ENCODE results near the gene LYZL1.

DNA sequence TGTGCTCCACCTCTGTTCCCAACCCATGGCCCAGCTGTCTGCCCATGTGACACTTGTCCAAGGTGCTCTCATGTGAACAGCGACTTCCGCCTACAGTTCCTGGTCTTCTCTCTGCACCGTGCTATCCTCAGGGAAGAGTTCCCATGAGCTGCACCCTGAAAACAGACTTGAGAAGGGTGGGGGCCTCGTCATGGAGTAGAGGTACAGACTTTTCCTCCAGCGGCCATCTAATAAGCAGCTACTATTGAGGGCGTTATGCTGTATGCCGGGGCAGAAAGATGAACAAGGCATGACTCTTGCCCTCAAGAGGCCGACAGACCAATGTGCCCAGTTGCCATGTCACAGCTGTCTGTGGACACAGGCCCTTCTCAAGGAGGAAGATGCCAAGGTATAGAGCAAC lies 25.4 kb upstream of the LYZL1 start:
- TF ChIP-seq, protein P1, sequence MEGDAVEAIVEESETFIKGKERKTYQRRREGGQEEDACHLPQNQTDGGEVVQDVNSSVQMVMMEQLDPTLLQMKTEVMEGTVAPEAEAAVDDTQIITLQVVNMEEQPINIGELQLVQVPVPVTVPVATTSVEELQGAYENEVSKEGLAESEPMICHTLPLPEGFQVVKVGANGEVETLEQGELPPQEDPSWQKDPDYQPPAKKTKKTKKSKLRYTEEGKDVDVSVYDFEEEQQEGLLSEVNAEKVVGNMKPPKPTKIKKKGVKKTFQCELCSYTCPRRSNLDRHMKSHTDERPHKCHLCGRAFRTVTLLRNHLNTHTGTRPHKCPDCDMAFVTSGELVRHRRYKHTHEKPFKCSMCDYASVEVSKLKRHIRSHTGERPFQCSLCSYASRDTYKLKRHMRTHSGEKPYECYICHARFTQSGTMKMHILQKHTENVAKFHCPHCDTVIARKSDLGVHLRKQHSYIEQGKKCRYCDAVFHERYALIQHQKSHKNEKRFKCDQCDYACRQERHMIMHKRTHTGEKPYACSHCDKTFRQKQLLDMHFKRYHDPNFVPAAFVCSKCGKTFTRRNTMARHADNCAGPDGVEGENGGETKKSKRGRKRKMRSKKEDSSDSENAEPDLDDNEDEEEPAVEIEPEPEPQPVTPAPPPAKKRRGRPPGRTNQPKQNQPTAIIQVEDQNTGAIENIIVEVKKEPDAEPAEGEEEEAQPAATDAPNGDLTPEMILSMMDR (IDR thresholded peaks at IDR 0.05; ENCODE audit: low read length) = no peak
- TF ChIP-seq EZH2 (IDR thresholded peaks at IDR 0.05; ENCODE audit: borderline replicate concordance, low read length) = no peak
